Heart right ventricle (tissue), 16 donors: ENCODE results near the gene WDR17. TPM values are rescaled to one million over a fixed set of nuclear protein-coding genes. Genes with fewer than 3 reads are reported as not detected.
A peak's percentile ranks its signal among the peaks of the same experiment; 100 is the strongest.

ENCODE experiments used
- ATAC-seq, 8 donors: fragments of 200-7000 bp; cut with Tn5 transposase; one replicate each; pipeline ENCODE4 v1.9.1; 2020; ENCODE audit warnings: mild to moderate bottlenecking in 8 of 8, moderate library complexity in 8 of 8, moderate number of reproducible peaks in 1 of 8
- DNase-seq, 2 donors: peaks; one replicate each; pipeline ENCODE4 v3.0.0-alpha.2; 2020
- H3K27ac ChIP-seq, 10 donors: fragments of 200-600 bp; sonication (generic) in 2 of 10; one replicate each; pipeline versions ENCODE4 v1.5.0 to v1.8.0; 2020 to 2022; ENCODE audit warnings: mild to moderate bottlenecking in 3 of 10
- H3K27me3 ChIP-seq, 7 donors: fragments of 200-600 bp; one replicate each; pipeline ENCODE4 v1.8.0; 2021 to 2022; ENCODE audit warnings: mild to moderate bottlenecking in 2 of 7
- H3K36me3 ChIP-seq, 9 donors: fragments of 200-600 bp; sonication (generic) in 1 of 9; one replicate each; pipeline versions ENCODE4 v1.5.0 to v1.8.0; 2020 to 2022; ENCODE audit warnings: mild to moderate bottlenecking in 2 of 9
- H3K4me1 ChIP-seq, 9 donors: fragments of 200-600 bp; sonication (generic) in 1 of 9; one replicate each; pipeline versions ENCODE4 v1.5.0 to v1.8.0; 2020 to 2022; ENCODE audit warnings: mild to moderate bottlenecking in 4 of 9
- H3K4me3 ChIP-seq, 10 donors: fragments of 200-600 bp; sonication (generic) in 2 of 10; one replicate each; pipeline versions ENCODE4 v1.5.0 to v1.8.0; 2020 to 2022; ENCODE audit warnings: mild to moderate bottlenecking in 7 of 10, moderate library complexity in 2 of 10
- H3K9me3 ChIP-seq, 11 donors: fragments of 200-600 bp in 10 of 11; sonication (generic) in 2 of 11; one replicate each; pipeline versions ENCODE4 v1.5.0 to v1.8.0; 2013 to 2022; ENCODE audit warnings: mild to moderate bottlenecking in 2 of 11, control low read depth in 1 of 11, moderate library complexity in 1 of 11
- WGBS, 2 donors: extraction: QIAGEN DNeasy Blood & Tissue Kit; methylation state at CpG; one replicate each; pipeline ENCODE4 v1.1.7; 2013; ENCODE audit warnings: inconsistent platforms in 1 of 2; 5-methylcytosine and 5-hydroxymethylcytosine counted together
- intact Hi-C, 10 donors: fragments of 100-400 bp; cut with DNase I; formaldehyde crosslinking; loops; one replicate each; pipeline versions ENCODE4 v1.11.1 to v1.14.2; 2022
- long read RNA-seq, 3 donors: library from polyadenylated mRNA; unstranded; transcript quantifications; one replicate each; pipeline ENCODE4 v2.0.0, GENCODE V29; 2020 to 2021
- polyA plus RNA-seq, 2 donors: library from polyadenylated mRNA; stranded (reverse); fragments of 200-250 nt; gene quantifications; one replicate each; pipeline ENCODE4 v1.2.3, GENCODE V29; 2013
- total RNA-seq, 10 donors: library from RNA; stranded (reverse); fragmentation: NEBNext Ultra II Directional in 3 of 10; extraction: Animal tissue kit (Norgen Biotek cat#: 25700) in 3 of 10; gene quantifications; one replicate each; pipeline versions ENCODE4 v1.2.1 to v1.2.4, GENCODE V29; 2021 to 2023
- TF ChIP-seq, protein P1 (sequence below), 9 donors: fragments of 200-600 bp; sonication (generic) in 2 of 9; IDR thresholded peaks; one replicate each; pipeline versions ENCODE4 v1.5.0 to v1.8.0; 2021 to 2022; ENCODE audit warnings: antibody characterized with exemption in 9 of 9, mild to moderate bottlenecking in 5 of 9, moderate library complexity in 1 of 9
- donor health status: Arrhythmogenic right ventricular cardiomyopathy.
- donor health status: ischemic (EF 13 %, LVEDD 7.1; RV severe dilation, severe dysfunction).
- donor health status: healthy with polysubstance abuse.
- donor health status: DM: no; HTN: yes; CAD: no.
- donor health status: DM: no; HTN: no; CAD: no.
- donor health status: ischemic (EF 25% LVEDD 6.9; RV normal size, moderate dysfunction).
- donor health status: ischemic (EF 25% LVEDD 5.7; RV mildly dilated, moderate dysfunction).
- donor health status: healthy.
- donor health status: DM: yes; HTN: yes; CAD: no.
- donor health status: Ischemic cardiomyopathy.
- donor health status: ischemic (EF 35%, LVEDD 5.7; RV mildly dilated, moderate dysfunction).
- donor health status: nonischemic (EF 11% LVEDD 7.7; RV severe dilation, severe dysfunction).
- donor health status: DM: yes; HTN: yes; CAD: no.
- donor health status: PGD.
- donor health status: ischemic (EF 29% LVEDD 5.4; RV normal size, mild dysfunction).
- donor health status: nonischemic (EF 23%, LVEDD 6.1; RV moderate dilation, normal function).

Gene WDR17
- total RNA-seq (under 1 TPM; 0.11 to 0.90 (median 0.44) TPM), polyA plus RNA-seq (under 1 TPM; 0.06 to 0.29 TPM)
- long read RNA-seq, donor 1 = 0 reads
- long read RNA-seq, donor 2 = 0 reads
- long read RNA-seq, donor 3 = 0 reads

DNA sequence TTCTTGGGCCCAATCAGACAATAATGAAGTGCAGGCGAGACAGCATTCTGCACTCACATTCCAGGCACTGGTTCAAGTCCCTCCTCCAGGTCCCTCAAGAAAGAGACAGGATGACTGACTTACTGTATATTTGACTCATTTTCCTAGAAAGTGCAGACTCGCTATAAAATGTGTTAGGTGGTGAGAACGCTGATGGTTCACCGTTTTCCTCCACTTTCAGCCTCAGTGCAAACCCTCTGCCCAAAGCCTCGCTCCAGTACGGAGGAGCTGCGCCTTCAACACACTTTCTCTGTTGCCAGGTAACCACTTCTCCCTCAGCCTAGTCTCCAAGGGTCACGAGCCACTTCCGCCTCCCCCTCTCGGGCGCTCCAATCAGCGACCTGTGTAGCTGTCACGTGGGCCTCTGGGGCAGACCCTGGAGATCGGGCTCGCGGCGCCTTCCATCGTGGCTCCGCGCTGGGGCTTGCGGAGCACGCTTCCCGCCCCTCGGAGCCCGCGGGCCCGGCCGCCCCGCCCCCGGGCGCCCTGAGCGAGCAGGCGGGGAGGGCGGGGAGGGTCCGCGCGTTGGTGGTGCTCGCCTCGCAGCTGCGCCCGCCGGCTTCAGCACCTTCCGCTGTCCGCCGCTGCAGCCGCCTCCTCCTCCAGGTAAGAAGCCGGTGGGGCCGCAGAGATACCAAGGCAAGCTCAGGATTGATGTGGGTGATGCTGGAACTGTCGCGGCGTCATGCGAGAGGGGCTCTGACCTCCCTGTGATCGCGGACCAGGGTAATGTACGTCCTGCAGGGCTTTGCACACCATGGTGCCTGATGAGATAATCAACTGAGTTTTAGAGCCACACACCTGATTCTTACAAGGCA, at the start of gene WDR17:
TSS of gene WDR17 (plus strand) at position 407 of the 857 bp plus-strand sequence. CDS start 45,740 bp downstream, outside the sequence.
- intact Hi-C loops = no loop called here
- TF ChIP-seq, protein P1, sequence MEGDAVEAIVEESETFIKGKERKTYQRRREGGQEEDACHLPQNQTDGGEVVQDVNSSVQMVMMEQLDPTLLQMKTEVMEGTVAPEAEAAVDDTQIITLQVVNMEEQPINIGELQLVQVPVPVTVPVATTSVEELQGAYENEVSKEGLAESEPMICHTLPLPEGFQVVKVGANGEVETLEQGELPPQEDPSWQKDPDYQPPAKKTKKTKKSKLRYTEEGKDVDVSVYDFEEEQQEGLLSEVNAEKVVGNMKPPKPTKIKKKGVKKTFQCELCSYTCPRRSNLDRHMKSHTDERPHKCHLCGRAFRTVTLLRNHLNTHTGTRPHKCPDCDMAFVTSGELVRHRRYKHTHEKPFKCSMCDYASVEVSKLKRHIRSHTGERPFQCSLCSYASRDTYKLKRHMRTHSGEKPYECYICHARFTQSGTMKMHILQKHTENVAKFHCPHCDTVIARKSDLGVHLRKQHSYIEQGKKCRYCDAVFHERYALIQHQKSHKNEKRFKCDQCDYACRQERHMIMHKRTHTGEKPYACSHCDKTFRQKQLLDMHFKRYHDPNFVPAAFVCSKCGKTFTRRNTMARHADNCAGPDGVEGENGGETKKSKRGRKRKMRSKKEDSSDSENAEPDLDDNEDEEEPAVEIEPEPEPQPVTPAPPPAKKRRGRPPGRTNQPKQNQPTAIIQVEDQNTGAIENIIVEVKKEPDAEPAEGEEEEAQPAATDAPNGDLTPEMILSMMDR (IDR thresholded peaks at IDR 0.05) = no peak
- ATAC-seq (peak; percentile 85 to 100 (median 98)), DNase-seq (peak; percentile 80 to 81)
- H3K4me1 ChIP-seq = peaks cover 0 to 11% (median 0%) of the 10 kb centered on the region in 9 donors
- H3K27me3 ChIP-seq = peaks cover 0 to 31% (median 11%) of the 10 kb centered on the region in 7 donors
- peak within 1 kb of the TSS; percentile 3 to 61 (median 55) for H3K4me3 ChIP-seq
- H3K27ac ChIP-seq = no peak within 1 kb of the TSS
- H3K9me3 ChIP-seq = no peaks in the 10 kb centered on the region
- 1 to 2% methylated on average over 55 of the region's 55 CpGs for WGBS, 2 donors
- no peaks in the 10 kb centered on the region for H3K36me3 ChIP-seq

DNA sequence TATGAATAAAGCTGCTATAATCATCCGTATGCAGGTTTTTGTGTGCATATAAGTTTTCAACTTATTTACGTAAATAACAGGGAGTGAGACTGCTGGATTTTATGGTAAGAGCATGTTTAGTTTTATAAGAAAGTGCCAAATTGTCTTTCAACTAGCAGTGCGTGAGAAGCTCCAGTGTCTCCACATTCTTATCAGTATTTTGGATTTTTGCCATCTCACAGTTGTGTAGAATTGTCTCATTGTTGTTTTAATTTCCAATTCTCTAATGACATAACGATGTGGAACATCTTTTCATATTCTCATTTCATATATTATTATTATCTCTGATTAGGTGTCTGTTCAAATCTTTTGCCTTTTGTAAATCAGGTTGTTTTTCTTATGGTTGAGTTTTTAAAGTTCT, 49.0 kb upstream of the WDR17 start:
- Histone ChIP-seq H3K4me1 (no peaks in the 10 kb centered on the region), H3K9me3 (peaks cover 0 to 2% (median 0%) of the 10 kb centered on the region in 11 donors), H3K4me3 (no peak overlapping the region), H3K27ac (no peak overlapping the region), H3K27me3 (no peaks in the 10 kb centered on the region), H3K36me3 (no peaks in the 10 kb centered on the region)
- DNase-seq = no peak
- TF ChIP-seq, protein P1 (IDR thresholded peaks at IDR 0.05) = no peak
- 66 to 75% methylated on average over 4 of the region's 4 CpGs for WGBS, 2 donors
- intact Hi-C loops = no loop called here
- no peak for ATAC-seq

GRCh38 chr4:176020481-176021085, 45.1 kb upstream of the WDR17 start:
- H3K36me3 ChIP-seq = no peaks in the 10 kb centered on the region
- TF ChIP-seq, protein P1 (IDR thresholded peaks at IDR 0.05) = no peak
- 67 to 71% methylated on average over 5 of the region's 5 CpGs for WGBS, 2 donors
- ATAC-seq = no peak
- H3K9me3 ChIP-seq = peaks cover 0 to 2% (median 0%) of the 10 kb centered on the region in 11 donors
- H3K27ac ChIP-seq = no peak overlapping the region
- H3K4me1 ChIP-seq = no peaks in the 10 kb centered on the region
- DNase-seq = no peak
- intact Hi-C loops = no loop called here
- H3K27me3 ChIP-seq = peaks cover 0 to 6% (median 0%) of the 10 kb centered on the region in 7 donors
- no peak overlapping the region for H3K4me3 ChIP-seq

DNA sequence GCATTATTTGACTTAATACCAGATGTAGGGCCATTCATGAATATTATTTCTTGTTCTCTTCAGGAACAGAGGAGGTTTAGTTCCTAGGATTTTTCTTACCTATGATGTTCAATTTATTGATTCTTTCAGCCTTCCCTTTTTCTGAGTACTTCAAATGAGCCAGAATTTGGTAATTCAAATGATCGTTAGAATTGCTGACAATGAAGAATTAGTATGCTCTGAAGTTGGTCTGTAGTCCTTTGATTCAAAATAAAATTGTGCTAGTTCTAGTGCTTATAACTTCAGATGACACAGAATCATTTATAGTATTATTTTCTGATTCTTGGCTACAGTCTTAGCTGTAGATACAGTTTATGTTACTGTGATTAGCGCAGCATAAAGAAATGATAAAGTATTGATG, 35.2 kb upstream of the WDR17 start:
- Histone ChIP-seq H3K27ac (no peak overlapping the region), H3K36me3 (no peaks in the 10 kb centered on the region), H3K4me3 (no peak overlapping the region), H3K4me1 (no peaks in the 10 kb centered on the region), H3K9me3 (no peaks in the 10 kb centered on the region), H3K27me3 (no peaks in the 10 kb centered on the region)
- ATAC-seq (no peak), DNase-seq (no peak)
- 88 to 94% methylated on average over 2 of the region's 2 CpGs for WGBS, 2 donors
- intact Hi-C loops = loop anchor here in 5 of 10 donors (5.0 to 10.0 kb wide), 4 partner anchors 304 to 1197 kb away; no protein-coding TSS in a partner anchor
- TF ChIP-seq, protein P1 (IDR thresholded peaks at IDR 0.05) = no peak
